Activated CD8-positive, alpha-beta T cell treated with anti-CD3 and anti-CD28 coated beads for 36 hours (primary cell): ENCODE measurements around the gene ZNF76. TPM values are rescaled to one million over a fixed set of nuclear protein-coding genes. Genes with fewer than 3 reads are reported as not detected.

Experiments
- ATAC-seq: fragments of 200-7000 bp; cut with Tn5 transposase; one replicate; pipeline ENCODE4 v1.10.0; 2021; ENCODE audit warnings: mild to moderate bottlenecking, moderate library complexity
- CTCF ChIA-PET: fragments of 350-600 bp; sonication (Branson Sonifier 250); formaldehyde crosslinking; loops from one replicate; lab custom pipeline; 2021; ENCODE audit warnings: antibody characterized with exemption; lab: Charles Lee
- POLR2A ChIA-PET: fragments of 350-600 bp; sonication (Branson Sonifier 250); formaldehyde crosslinking; loops from one replicate; lab custom pipeline; 2021; ENCODE audit warnings: antibody characterized with exemption; lab: Charles Lee
- DNase-seq: peaks from one replicate; pipeline ENCODE4 v3.0.0-alpha.2; 2020
- H3K27ac Mint-ChIP-seq: one replicate; pipeline ENCODE4 v1.8.0; 2021; ENCODE audit warnings: mild to moderate bottlenecking, mixed read lengths
- H3K27me3 Mint-ChIP-seq: one replicate; pipeline ENCODE4 v1.8.0; 2021; ENCODE audit warnings: mixed read lengths
- H3K36me3 Mint-ChIP-seq: one replicate; pipeline ENCODE4 v1.8.0; 2021; ENCODE audit warnings: low read depth, mixed read lengths
- H3K4me1 Mint-ChIP-seq: one replicate; pipeline ENCODE4 v1.8.0; 2021; ENCODE audit warnings: low read depth, mixed read lengths
- H3K4me3 Mint-ChIP-seq: one replicate; pipeline ENCODE4 v1.8.0; 2021; ENCODE audit warnings: mild to moderate bottlenecking, moderate library complexity, mixed read lengths
- H3K9me3 Mint-ChIP-seq: one replicate; pipeline ENCODE4 v1.8.0; 2021; ENCODE audit warnings: mixed read lengths
- CTCF ChIP-seq: fragments of 200-600 bp; IDR thresholded peaks from one replicate; pipeline ENCODE4 v1.8.0; 2022; ENCODE audit warnings: antibody characterized with exemption, mild to moderate bottlenecking
- intact Hi-C: fragments of 100-400 bp; cut with micrococcal nuclease; formaldehyde crosslinking; loops from one replicate; pipeline ENCODE4 v1.10.0; 2022
- total RNA-seq, 2 experiments: library from RNA; stranded (reverse); gene quantifications; one replicate each; pipeline ENCODE4 v1.2.3, GENCODE V29; 2021

ZNF76 gene
- total RNA-seq, result 10 to 100 TPM; 34.4 to 35.2 TPM

GRCh38 chr6:35259194-35259947 lies at the start of gene ZNF76:
Gene ZNF76, plus strand, starts transcription at chr6:35259735. Its CDS starts 21,417 bp downstream, at chr6:35281152.
- Mint-ChIP-seq H3K36me3 (no peaks in the 10 kb centered on the region), H3K4me1 (peaks cover 44% of the 10 kb centered on the region), H3K9me3 (no peaks in the 10 kb centered on the region), H3K4me3 (peak within 1 kb of the TSS; percentile 94), H3K27me3 (no peaks in the 10 kb centered on the region), H3K27ac (peak within 1 kb of the TSS; percentile 94)
- CTCF ChIA-PET, result interaction anchor here (0.7 to 6.0 kb wide), 8 partner anchors 10 to 190 kb away, joined by 3 to 52 read pairs (median 4); partner anchors contain the start of gene DEF6
- POLR2A ChIA-PET, result interaction anchor here (0.9 to 2.2 kb wide), 6 partner anchors 11 to 371 kb away, joined by 3 to 7 read pairs (median 4); partner anchors contain the start of genes RPL10A and TAF11
- no peak for TF ChIP-seq CTCF
- DNase-seq, result peak; percentile 94
- intact Hi-C loops, result no loop called here
- ATAC-seq, result peak; percentile 84

DNA sequence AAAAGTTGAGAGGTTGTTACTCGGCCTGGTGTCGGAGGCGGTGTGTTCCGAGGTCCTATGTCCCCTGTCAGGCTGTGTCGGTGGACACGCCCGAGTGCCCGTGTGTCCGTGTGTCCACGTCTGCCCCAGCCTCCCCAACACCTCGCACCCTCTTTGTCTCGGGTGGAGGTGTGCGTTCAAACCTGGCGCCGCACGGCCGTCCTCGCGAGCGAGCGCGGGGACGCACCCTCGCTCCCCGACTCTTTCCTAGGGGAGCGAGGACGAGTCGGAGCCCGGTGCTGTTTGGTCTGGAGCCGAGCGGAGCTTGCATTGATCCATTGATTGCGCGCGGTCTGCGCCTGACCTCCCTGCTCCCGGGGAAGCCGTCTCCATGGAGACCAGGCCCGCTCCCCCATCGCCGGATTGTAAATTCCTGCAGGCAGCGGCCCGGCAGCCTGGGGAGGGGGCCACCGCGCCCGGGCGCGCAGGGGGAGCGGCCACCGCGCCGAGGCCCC lies 46.2 kb upstream of the ZNF76 start:
- DNase-seq (no peak), ATAC-seq (no peak)
- no peaks in the 10 kb centered on the region for H3K9me3 Mint-ChIP-seq
- peaks cover 6% of the 10 kb centered on the region for H3K4me1 Mint-ChIP-seq
- ChIA-PET CTCF (interaction anchor here (3.4 kb wide), 1 partner anchor 8 kb away, joined by 13 read pairs; no protein-coding TSS in a partner anchor), POLR2A (no interaction called here)
- H3K4me3 Mint-ChIP-seq, result peak overlapping the region; percentile 28
- no peak for TF ChIP-seq CTCF
- H3K36me3 Mint-ChIP-seq, result no peaks in the 10 kb centered on the region
- no peak overlapping the region for H3K27ac Mint-ChIP-seq
- intact Hi-C loops, result no loop called here
- peaks cover 64% of the 10 kb centered on the region for H3K27me3 Mint-ChIP-seq

GRCh38 chr6:35213824-35214756 lies 45.4 kb upstream of the ZNF76 start, which contains the start of gene SCUBE3:
Gene SCUBE3, plus strand, starts transcription at chr6:35213956. Its CDS starts 463 bp downstream, at chr6:35214419.
- Mint-ChIP-seq H3K4me3 (peak within 1 kb of the TSS; percentile 39), H3K27me3 (peaks cover 59% of the 10 kb centered on the region), H3K36me3 (no peaks in the 10 kb centered on the region), H3K27ac (no peak within 1 kb of the TSS), H3K9me3 (no peaks in the 10 kb centered on the region), H3K4me1 (peaks cover 6% of the 10 kb centered on the region)
- peak; percentile 37 for ATAC-seq
- ChIA-PET POLR2A (interaction anchor here (0.5 kb wide), 1 partner anchor 46 kb away, joined by 3 read pairs; no protein-coding TSS in a partner anchor), CTCF (interaction anchor here (3.4 kb wide), 1 partner anchor 9 kb away, joined by 13 read pairs; no protein-coding TSS in a partner anchor)
- intact Hi-C loops, result no loop called here
- DNase-seq, result peak; percentile 24
- TF ChIP-seq CTCF, result no peak

DNA sequence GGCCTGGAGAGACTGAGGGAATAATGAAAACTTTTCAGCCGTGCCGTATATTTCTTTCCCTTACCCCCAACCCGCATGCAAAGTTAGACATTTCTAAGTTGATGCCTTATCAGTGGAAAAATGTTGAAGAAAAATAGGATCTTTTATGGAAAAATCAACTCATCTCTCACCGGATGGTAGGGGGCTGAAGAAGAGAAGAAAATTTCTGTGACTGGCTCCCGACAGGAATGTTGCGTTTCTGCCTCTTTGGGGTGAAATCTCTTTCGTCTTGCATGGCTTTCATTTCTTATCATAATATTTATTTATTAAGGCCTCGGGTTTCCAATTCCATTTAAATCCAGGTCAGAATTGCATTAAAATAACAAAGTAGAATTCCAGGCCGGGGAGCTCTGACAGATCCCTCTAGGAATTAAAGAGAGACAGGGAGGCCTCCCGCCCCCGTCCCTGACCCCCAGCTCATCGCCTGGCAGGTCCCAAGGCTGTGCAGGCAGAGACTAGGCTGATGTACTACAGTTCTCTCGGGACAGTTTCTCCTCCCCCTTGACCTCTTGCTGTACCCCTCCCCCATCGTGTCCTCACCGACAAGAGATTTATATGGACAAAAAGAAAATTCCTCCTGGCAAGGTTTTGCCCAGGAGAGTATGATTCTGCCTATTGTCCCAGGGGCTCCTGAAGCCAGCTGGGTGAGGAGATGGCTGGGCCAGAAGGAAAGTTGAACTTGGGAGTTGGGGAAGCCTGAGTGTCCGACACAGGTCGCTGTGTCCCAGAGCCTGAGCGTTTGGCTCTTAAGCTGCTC lies 44.5 kb upstream of the ZNF76 start:
- intact Hi-C loops, result no loop called here
- POLR2A ChIA-PET, result interaction anchor here (1.1 to 1.3 kb wide), 2 partner anchors 15 to 29 kb away, joined by 3 read pairs; no protein-coding TSS in a partner anchor
- no peaks in the 10 kb centered on the region for H3K36me3 Mint-ChIP-seq
- no peak overlapping the region for H3K4me3 Mint-ChIP-seq
- H3K27ac Mint-ChIP-seq, result no peak overlapping the region
- H3K27me3 Mint-ChIP-seq, result peaks cover 54% of the 10 kb centered on the region
- H3K9me3 Mint-ChIP-seq, result no peaks in the 10 kb centered on the region
- peaks cover 6% of the 10 kb centered on the region for H3K4me1 Mint-ChIP-seq
- TF ChIP-seq CTCF, result no peak
- no peak for DNase-seq
- CTCF ChIA-PET, result interaction anchor here (1.0 to 3.4 kb wide), 4 partner anchors 10 to 75 kb away, joined by 3 to 13 read pairs (median 4); no protein-coding TSS in a partner anchor
- no peak for ATAC-seq
